Lower leg skin (tissue), 4 donors: ENCODE measurements around the gene TTLL3. TPM values are rescaled to one million over a fixed set of nuclear protein-coding genes. Genes with fewer than 3 reads are reported as not detected.

Source experiments
- DNase-seq, 2 donors: peaks; one replicate each; pipeline ENCODE4 v3.0.0-alpha.2; 2019; ENCODE audit warnings: low spot score in 2 of 2
- H3K4me3 ChIP-seq: fragments of 200-600 bp; sonication (generic); 2 replicates; pipeline ENCODE4 v1.5.1; 2017; ENCODE audit warnings: mild to moderate bottlenecking, low read depth; ENCODE audit not compliant: poor library complexity, severe bottlenecking
- CTCF ChIP-seq, 3 donors: fragments of 450-650 bp; IDR thresholded peaks; one replicate each; pipeline ENCODE4 v1.5.1; 2016; ENCODE audit warnings: antibody characterized with exemption in 3 of 3, mild to moderate bottlenecking in 3 of 3, moderate library complexity in 2 of 3
- POLR2A ChIP-seq, 2 donors: fragments of 450-650 bp; IDR thresholded peaks; one replicate each; pipeline ENCODE4 v1.6.1; 2016 to 2017; ENCODE audit warnings: antibody characterized with exemption in 2 of 2, mild to moderate bottlenecking in 1 of 2, moderate library complexity in 1 of 2
- WGBS, 2 donors: methylation state at CpG; one replicate each; pipeline ENCODE4 v1.1.5; 2018; 5-methylcytosine and 5-hydroxymethylcytosine counted together
- intact Hi-C: fragments of 100-400 bp; cut with DNase I; formaldehyde crosslinking; loops from one replicate; pipeline ENCODE4 v1.15.0; 2023; ENCODE audit warnings: low total_unique reads
- total RNA-seq, 4 donors: library from RNA; depleted of rRNA; stranded (reverse); fragments of >200 nt; gene quantifications; one replicate each; pipeline ENCODE4 v1.1.0, GENCODE V29; 2016

Gene TTLL3
- total RNA-seq, 4 donors from 2014 or later, result 34.9 to 93.9 (median 54.3) TPM

GRCh38 chr3:9810846-9811245, 784 bp downstream of the TTLL3 start:
- 24 to 25% methylated on average over 10 of the region's 10 CpGs for WGBS, 2 donors
- TF ChIP-seq POLR2A (IDR thresholded peaks at IDR 0.05) (no peak), CTCF (IDR thresholded peaks at IDR 0.05) (no peak)
- intact Hi-C loops, result no loop called here

GRCh38 chr3:9812870-9813483, 2.9 kb downstream of the TTLL3 start:
- no peak overlapping the region for H3K4me3 ChIP-seq
- TF ChIP-seq POLR2A (IDR thresholded peaks at IDR 0.05), result no peak
- no peak for TF ChIP-seq CTCF (IDR thresholded peaks at IDR 0.05)
- 89 to 95% methylated on average over 9 of the region's 9 CpGs for WGBS, 2 donors
- peak in 1 of 2 donors; percentile 73 for DNase-seq
- intact Hi-C loops, result no loop called here

More at GRCh38 chr3:9810846-9811245, 784 bp downstream of the TTLL3 start:
- peak overlapping the region; percentile 48 for H3K4me3 ChIP-seq
- no peak for DNase-seq

- WGBS, 2 donors, result 89 to 93% methylated on average over 9 of the region's 9 CpGs
- intact Hi-C loops, result no loop called here
- no peak for DNase-seq
- TF ChIP-seq CTCF (IDR thresholded peaks at IDR 0.05), result no peak
- H3K4me3 ChIP-seq, result no peak overlapping the region
These were observed 5.9 kb downstream of the TTLL3 start for GRCh38 chr3:9815986-9816385.

- TF ChIP-seq CTCF (IDR thresholded peaks at IDR 0.05) (no peak), POLR2A (IDR thresholded peaks at IDR 0.05) (no peak)
- intact Hi-C loops, result no loop called here
- WGBS, 2 donors, result 65 to 83% methylated on average over 6 of the region's 6 CpGs
- DNase-seq, result no peak
- no peak overlapping the region for H3K4me3 ChIP-seq
These were observed 7.4 kb downstream of the TTLL3 start for GRCh38 chr3:9817436-9817835.

GRCh38 chr3:9818666-9819335, 8.7 kb downstream of the TTLL3 start:
- no peak for TF ChIP-seq CTCF (IDR thresholded peaks at IDR 0.05)
- TF ChIP-seq POLR2A (IDR thresholded peaks at IDR 0.05), result no peak
- no peak for DNase-seq
- H3K4me3 ChIP-seq, result no peak overlapping the region
- intact Hi-C loops, result no loop called here
- WGBS, 2 donors, result 95 to 97% methylated on average over 6 to 7 of the region's 7 CpGs
